Panc1 (cell line): ENCODE results near the gene LRRC38.

Source experiments
- CTCF ChIP-seq: fragments of 450-650 bp; IDR thresholded peaks from 2 replicates; pipeline ENCODE4 v1.5.1; 2017; ENCODE audit warnings: mild to moderate bottlenecking
- POLR2AphosphoS5 ChIP-seq: IDR thresholded peaks from 2 replicates; pipeline ENCODE4 v1.6.1; 2012; ENCODE audit warnings: mild to moderate bottlenecking, low read depth, low read length, moderate library complexity

DNA sequence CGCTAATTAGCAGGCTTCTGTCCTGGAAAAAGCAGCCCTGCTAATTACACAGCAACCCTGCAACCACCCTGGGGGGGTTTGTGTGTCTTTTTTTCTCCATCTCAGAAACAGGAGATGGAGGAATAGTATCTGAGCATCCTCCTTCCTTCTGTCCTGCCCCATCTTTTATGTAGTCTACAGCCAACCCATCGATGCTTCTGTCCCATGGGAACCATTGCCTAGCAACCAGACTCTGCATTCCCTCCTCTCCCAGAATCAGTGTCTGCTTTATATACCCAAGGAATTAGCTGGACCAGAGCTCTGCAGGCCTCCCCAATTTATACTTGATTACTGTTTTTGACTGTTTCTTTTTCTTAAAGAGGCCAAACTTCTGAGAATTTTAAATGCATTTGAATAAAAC is 35.1 kb downstream of the LRRC38 start:
- TF ChIP-seq CTCF: no peak
- no peak for TF ChIP-seq POLR2AphosphoS5
